Esophagus muscularis mucosa (tissue), 4 donors: ENCODE measurements around the gene PSMB9. TPM values are rescaled to one million over a fixed set of nuclear protein-coding genes. Genes with fewer than 3 reads are reported as not detected.

Source experiments
- DNase-seq: peaks from one replicate; pipeline ENCODE4 v3.0.0-alpha.2; 2017; ENCODE audit errors: extremely low spot score
- H3K27ac ChIP-seq, 4 donors: fragments of 200-600 bp; sonication (generic); replicated peaks in 1 of 4; 1 replicate in 3 of 4; 2 replicates in 1 of 4; pipeline ENCODE4 v1.5.1; 2016 to 2019; ENCODE audit warnings: mild to moderate bottlenecking in 1 of 4
- H3K27me3 ChIP-seq, 4 donors: fragments of 200-600 bp; sonication (generic); one replicate each; pipeline versions ENCODE4 v1.5.1 to v1.6.0; 2016 to 2019
- H3K36me3 ChIP-seq, 4 donors: fragments of 200-600 bp; sonication (generic); one replicate each; pipeline ENCODE4 v1.5.1; 2016 to 2019
- H3K4me1 ChIP-seq, 4 donors: fragments of 200-600 bp; sonication (generic); one replicate each; pipeline ENCODE4 v1.5.1; 2016 to 2019
- H3K4me3 ChIP-seq, 4 donors: fragments of 200-600 bp; sonication (generic); 1 replicate in 2 of 4; 2 replicates in 2 of 4; pipeline ENCODE4 v1.5.1; 2016 to 2019; ENCODE audit warnings: mild to moderate bottlenecking in 4 of 4, moderate library complexity in 1 of 4
- H3K9me3 ChIP-seq, 4 donors: fragments of 200-600 bp; sonication (generic); 1 replicate in 3 of 4; 2 replicates in 1 of 4; pipeline ENCODE4 v1.5.1; 2016 to 2019
- CTCF ChIP-seq, 3 experiments: fragments of 200-600 bp in 2 of 3; fragments of 450-650 bp in 1 of 3; sonication (generic) in 2 of 3; IDR thresholded peaks; one replicate each; pipeline ENCODE4 v1.5.1; 2017 to 2019; ENCODE audit warnings: antibody characterized with exemption in 3 of 3, mild to moderate bottlenecking in 2 of 3, moderate library complexity in 1 of 3
- EP300 ChIP-seq: sonication (generic); formaldehyde crosslinking; IDR thresholded peaks from one replicate; pipeline ENCODE4 v1.6.1; 2017; ENCODE audit warnings: antibody characterized with exemption
- POLR2A ChIP-seq: fragments of 450-650 bp; IDR thresholded peaks from one replicate; pipeline ENCODE4 v1.6.1; 2017; ENCODE audit warnings: antibody characterized with exemption, moderate library complexity, mild to moderate bottlenecking, low read depth
- POLR2AphosphoS5 ChIP-seq, 2 donors: sonication (generic); formaldehyde crosslinking; IDR thresholded peaks; one replicate each; pipeline ENCODE4 v1.6.1; 2017; ENCODE audit warnings: antibody characterized with exemption in 2 of 2
- WGBS: methylation state at CpG from one replicate; pipeline ENCODE4 v1.1.5; 2018; 5-methylcytosine and 5-hydroxymethylcytosine counted together
- intact Hi-C: fragments of 100-400 bp; cut with DNase I; formaldehyde crosslinking; loops from one replicate; pipeline ENCODE4 v1.15.1; 2023
- total RNA-seq, 4 donors: library from RNA; depleted of rRNA; stranded (reverse); fragments of >200 nt; gene quantifications; one replicate each; pipeline versions ENCODE4 v1.1.0 to v1.2.1, GENCODE V29; 2016

The PSMB9 gene
- total RNA-seq, 4 donors from 2014 or later = 9.1 to 26.2 (median 20.5) TPM

GRCh38 chr6:32825966-32826365, 28.0 kb upstream of the PSMB9 start:
- WGBS = 43% methylated on average over 2 of the region's 2 CpGs
- intact Hi-C loops = no loop called here
- TF ChIP-seq CTCF (IDR thresholded peaks at IDR 0.05) = peak; percentile 29 to 38 (median 35)
- TF ChIP-seq POLR2A = no peak
- no peak for TF ChIP-seq EP300
- TF ChIP-seq POLR2AphosphoS5 (IDR thresholded peaks at IDR 0.05) = peak; percentile 28 to 47

GRCh38 chr6:32827025-32827424, 27.0 kb upstream of the PSMB9 start:
- WGBS = 81% methylated on average over 3 of the region's 3 CpGs
- no peak for DNase-seq
- TF ChIP-seq POLR2AphosphoS5 (IDR thresholded peaks at IDR 0.05) (no peak), POLR2A (no peak), EP300 (no peak), CTCF (IDR thresholded peaks at IDR 0.05) (no peak)
- Histone ChIP-seq H3K9me3 (no peaks in the 10 kb centered on the region), H3K27ac (no peak overlapping the region), H3K4me3 (no peak overlapping the region), H3K4me1 (peaks cover 0 to 2% (median 0%) of the 10 kb centered on the region in 4 donors), H3K27me3 (no peaks in the 10 kb centered on the region), H3K36me3 (peaks cover 22 to 48% (median 44%) of the 10 kb centered on the region in 4 donors)
- intact Hi-C loops = no loop called here

More at GRCh38 chr6:32825966-32826365, 28.0 kb upstream of the PSMB9 start:
- Histone ChIP-seq H3K27me3 (no peaks in the 10 kb centered on the region), H3K4me1 (peaks cover 0 to 2% (median 0%) of the 10 kb centered on the region in 4 donors), H3K27ac (peak overlapping the region; percentile 10 to 22 (median 20)), H3K9me3 (no peaks in the 10 kb centered on the region), H3K4me3 (no peak overlapping the region), H3K36me3 (peaks cover 22 to 37% (median 34%) of the 10 kb centered on the region in 4 donors)
- no peak for DNase-seq

GRCh38 chr6:32829495-32829894, 24.5 kb upstream of the PSMB9 start:
- H3K27me3 ChIP-seq = no peaks in the 10 kb centered on the region
- no peak overlapping the region for H3K4me3 ChIP-seq
- no peak for TF ChIP-seq POLR2AphosphoS5 (IDR thresholded peaks at IDR 0.05)
- no peak for TF ChIP-seq EP300
- no peak for TF ChIP-seq POLR2A
- TF ChIP-seq CTCF (IDR thresholded peaks at IDR 0.05) = no peak
- WGBS = 72% methylated on average over 7 of the region's 7 CpGs
- intact Hi-C loops = no loop called here
- no peaks in the 10 kb centered on the region for H3K9me3 ChIP-seq
- H3K4me1 ChIP-seq = peaks cover 0 to 2% (median 0%) of the 10 kb centered on the region in 4 donors
- H3K27ac ChIP-seq = no peak overlapping the region
- peaks cover 22 to 68% (median 51%) of the 10 kb centered on the region in 4 donors for H3K36me3 ChIP-seq
- DNase-seq = no peak

- H3K4me3 ChIP-seq = no peak overlapping the region
- H3K27me3 ChIP-seq = no peaks in the 10 kb centered on the region
- H3K4me1 ChIP-seq = peaks cover 0 to 2% (median 0%) of the 10 kb centered on the region in 4 donors
- H3K9me3 ChIP-seq = no peaks in the 10 kb centered on the region
- no peak overlapping the region for H3K27ac ChIP-seq
- DNase-seq = no peak
- TF ChIP-seq EP300 (no peak), POLR2A (no peak), CTCF (IDR thresholded peaks at IDR 0.05) (no peak), POLR2AphosphoS5 (IDR thresholded peaks at IDR 0.05) (no peak)
- H3K36me3 ChIP-seq = peaks cover 26 to 73% (median 55%) of the 10 kb centered on the region in 4 donors
- WGBS = 97% methylated on average over 5 of the region's 5 CpGs
- intact Hi-C loops = no loop called here
These were observed 24.0 kb upstream of the PSMB9 start for GRCh38 chr6:32830017-32830416.

GRCh38 chr6:32830936-32831335, 23.1 kb upstream of the PSMB9 start:
- peaks cover 30 to 82% (median 64%) of the 10 kb centered on the region in 4 donors for H3K36me3 ChIP-seq
- 94% methylated on average over 5 of the region's 5 CpGs for WGBS
- no peaks in the 10 kb centered on the region for H3K27me3 ChIP-seq
- no peak for TF ChIP-seq POLR2AphosphoS5 (IDR thresholded peaks at IDR 0.05)
- TF ChIP-seq CTCF (IDR thresholded peaks at IDR 0.05) = no peak
- TF ChIP-seq EP300 = no peak
- no peak for TF ChIP-seq POLR2A
- H3K4me1 ChIP-seq = peaks cover 0 to 2% (median 0%) of the 10 kb centered on the region in 4 donors
- no peaks in the 10 kb centered on the region for H3K9me3 ChIP-seq
- intact Hi-C loops = no loop called here
- no peak for DNase-seq
- H3K27ac ChIP-seq = no peak overlapping the region
- H3K4me3 ChIP-seq = no peak overlapping the region
